Thoracic aorta (tissue), 2 donors: ENCODE results near the gene TOX3. TPM values are rescaled to one million over a fixed set of nuclear protein-coding genes. Genes with fewer than 3 reads are reported as not detected.

Experiments used
- ATAC-seq: fragments of 150-250 bp; one replicate; pipeline ENCODE4 v1.8.0; 2017; ENCODE audit warnings: low read depth; ENCODE audit not compliant: insufficient number of reproducible peaks, low FRiP score
- DNase-seq: peaks from one replicate; pipeline ENCODE4 v3.0.0-alpha.2; 2020; ENCODE audit warnings: low spot score
- H3K27ac ChIP-seq, 2 donors: fragments of 200-600 bp; sonication (generic); 1 replicate in 1 of 2; 2 replicates in 1 of 2; pipeline ENCODE4 v1.5.1; 2016; ENCODE audit warnings: mild to moderate bottlenecking in 2 of 2, moderate library complexity in 2 of 2
- H3K27me3 ChIP-seq: fragments of 200-600 bp; sonication (generic); replicated peaks from 2 replicates; pipeline ENCODE4 v1.6.0; 2016; ENCODE audit warnings: mild to moderate bottlenecking; ENCODE audit not compliant: insufficient read depth
- H3K36me3 ChIP-seq: fragments of 200-600 bp; sonication (generic); one replicate; pipeline ENCODE4 v1.5.1; 2016
- H3K4me1 ChIP-seq, 2 donors: fragments of 200-600 bp; sonication (generic); 1 replicate in 1 of 2; 2 replicates in 1 of 2; pipeline versions ENCODE4 v1.5.1 to v1.6.0; 2016; ENCODE audit warnings: low read depth in 2 of 2, mild to moderate bottlenecking in 1 of 2; ENCODE audit not compliant: control insufficient read depth in 1 of 2
- H3K4me3 ChIP-seq: fragments of 200-600 bp; sonication (generic); 2 replicates; pipeline ENCODE4 v1.5.1; 2016; ENCODE audit warnings: mild to moderate bottlenecking
- H3K9me3 ChIP-seq: fragments of 200-600 bp; sonication (generic); 2 replicates; pipeline ENCODE4 v1.5.1; 2016
- CTCF ChIP-seq: fragments of 200-600 bp; sonication (generic); IDR thresholded peaks from one replicate; pipeline ENCODE4 v1.5.1; 2019; ENCODE audit warnings: antibody characterized with exemption
- total RNA-seq, 2 donors: library from RNA; depleted of rRNA; stranded (reverse); fragments of >200 nt; gene quantifications; one replicate each; pipeline versions ENCODE4 v1.1.0 to v1.2.3, GENCODE V29; 2016

TOX3 gene
- total RNA-seq, 2 donors from 2014 or later, result not detected

- no peak for TF ChIP-seq CTCF
- no peaks in the 10 kb centered on the region for H3K36me3 ChIP-seq
- ATAC-seq (no peak), DNase-seq (no peak)
- H3K4me1 ChIP-seq, result no peaks in the 10 kb centered on the region
- H3K4me3 ChIP-seq, result no peak overlapping the region
- no peaks in the 10 kb centered on the region for H3K27me3 ChIP-seq
- no peaks in the 10 kb centered on the region for H3K9me3 ChIP-seq
- no peak overlapping the region for H3K27ac ChIP-seq
These were observed 37.7 kb upstream of the TOX3 start for GRCh38 chr16:52584354-52585320.

DNA sequence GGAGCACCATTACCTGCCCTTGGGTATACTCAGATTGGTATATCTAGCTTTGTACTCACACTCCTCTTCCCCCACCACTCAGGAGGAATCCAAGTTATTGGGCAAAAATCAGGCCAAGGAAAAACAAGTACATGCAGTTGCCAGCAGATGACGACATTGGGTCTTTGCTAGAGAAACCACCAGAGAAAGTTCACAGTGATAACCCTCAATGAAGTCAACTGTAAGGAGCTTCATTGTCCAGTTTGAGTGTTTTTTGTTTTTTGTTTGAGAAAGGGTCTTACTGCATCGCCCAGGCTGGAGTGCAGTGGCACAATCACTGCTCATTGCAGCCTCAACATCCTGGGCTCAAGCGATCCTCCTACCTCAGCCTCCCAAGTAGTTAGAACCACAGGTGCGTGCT lies 34.6 kb upstream of the TOX3 start:
- Histone ChIP-seq H3K27ac (no peak overlapping the region), H3K4me1 (no peaks in the 10 kb centered on the region), H3K9me3 (no peaks in the 10 kb centered on the region), H3K4me3 (no peak overlapping the region), H3K36me3 (no peaks in the 10 kb centered on the region), H3K27me3 (no peaks in the 10 kb centered on the region)
- ATAC-seq, result no peak
- TF ChIP-seq CTCF, result no peak
- DNase-seq, result no peak

- no peak for TF ChIP-seq CTCF
- no peak overlapping the region for H3K4me3 ChIP-seq
These were observed 33.5 kb upstream of the TOX3 start for GRCh38 chr16:52580488-52580887.

GRCh38 chr16:52578829-52579498 lies 32.0 kb upstream of the TOX3 start:
- no peaks in the 10 kb centered on the region for H3K27me3 ChIP-seq
- no peak overlapping the region for H3K27ac ChIP-seq
- TF ChIP-seq CTCF, result no peak
- H3K9me3 ChIP-seq, result no peaks in the 10 kb centered on the region
- no peaks in the 10 kb centered on the region for H3K36me3 ChIP-seq
- no peak for ATAC-seq
- H3K4me1 ChIP-seq, result no peaks in the 10 kb centered on the region
- H3K4me3 ChIP-seq, result no peak overlapping the region
- DNase-seq, result no peak

More at GRCh38 chr16:52580488-52580887, 33.5 kb upstream of the TOX3 start:
- ATAC-seq, result no peak
- no peak for DNase-seq
- no peaks in the 10 kb centered on the region for H3K9me3 ChIP-seq
- H3K36me3 ChIP-seq, result no peaks in the 10 kb centered on the region
- no peak overlapping the region for H3K27ac ChIP-seq
- H3K27me3 ChIP-seq, result no peaks in the 10 kb centered on the region
- H3K4me1 ChIP-seq, result no peaks in the 10 kb centered on the region

GRCh38 chr16:52578007-52578828 lies 31.3 kb upstream of the TOX3 start:
- no peak overlapping the region for H3K27ac ChIP-seq
- no peaks in the 10 kb centered on the region for H3K36me3 ChIP-seq
- H3K9me3 ChIP-seq, result no peaks in the 10 kb centered on the region
- no peaks in the 10 kb centered on the region for H3K4me1 ChIP-seq
- H3K27me3 ChIP-seq, result no peaks in the 10 kb centered on the region
- ATAC-seq, result no peak
- no peak for DNase-seq
- no peak for TF ChIP-seq CTCF
- no peak overlapping the region for H3K4me3 ChIP-seq
